HEK293T (cell line): ENCODE measurements around the gene EVC2.

Experiments
- CTCF ChIA-PET: fragments of 350-600 bp; formaldehyde crosslinking; extraction: SDS; loops from one replicate; lab custom pipeline; 2021; ENCODE audit warnings: antibody characterized with exemption, inconsistent platforms; lab: Yijun Ruan, JAX
- POLR2A ChIA-PET: fragments of 350-600 bp; formaldehyde crosslinking; extraction: SDS; loops from one replicate; lab custom pipeline; 2020; ENCODE audit warnings: antibody characterized with exemption, inconsistent platforms; lab: Yijun Ruan, JAX
- DNase-seq: peaks from one replicate; pipeline ENCODE4 v3.0.0; 2012; ENCODE audit warnings: mixed read lengths; ENCODE audit errors: extremely low spot score
- ARNT ChIP-seq: fragments of 450-650 bp; IDR thresholded peaks from 2 replicates; pipeline ENCODE4 v1.6.1; 2017; ENCODE audit warnings: mild to moderate bottlenecking
- BHLHE40 ChIP-seq: fragments of 450-650 bp; IDR thresholded peaks from 2 replicates; pipeline ENCODE4 v1.6.1; 2016; ENCODE audit warnings: mild to moderate bottlenecking, moderate library complexity, borderline replicate concordance
- CTBP1 ChIP-seq: fragments of 450-650 bp; IDR thresholded peaks from 2 replicates; pipeline ENCODE4 v1.6.1; 2016; ENCODE audit warnings: borderline replicate concordance
- ELF4 ChIP-seq: fragments of 450-650 bp; IDR thresholded peaks from 2 replicates; pipeline ENCODE4 v1.6.1; 2017; ENCODE audit warnings: antibody characterized with exemption
- FOXA1 ChIP-seq: fragments of 450-650 bp; IDR thresholded peaks from 2 replicates; pipeline ENCODE4 v1.6.1; 2016; ENCODE audit warnings: mild to moderate bottlenecking
- FOXK2 ChIP-seq: fragments of 450-650 bp; IDR thresholded peaks from 2 replicates; pipeline ENCODE4 v1.6.1; 2016; ENCODE audit warnings: mild to moderate bottlenecking
- FOXM1 ChIP-seq: fragments of 450-650 bp; IDR thresholded peaks from 2 replicates; pipeline ENCODE4 v1.6.1; 2017; ENCODE audit warnings: mild to moderate bottlenecking, borderline replicate concordance
- HDGF ChIP-seq: fragments of 450-650 bp; IDR thresholded peaks from 2 replicates; pipeline ENCODE4 v1.6.1; 2017; ENCODE audit warnings: antibody characterized with exemption, borderline replicate concordance
- L3MBTL2 ChIP-seq: fragments of 450-650 bp; conservative IDR thresholded peaks from 2 replicates; pipeline ENCODE4 v1.6.1; 2016; ENCODE audit warnings: mild to moderate bottlenecking
- LEF1 ChIP-seq: fragments of 450-650 bp; IDR thresholded peaks from 2 replicates; pipeline ENCODE4 v1.6.1; 2017; ENCODE audit warnings: mild to moderate bottlenecking, borderline replicate concordance
- NFRKB ChIP-seq: fragments of 450-650 bp; IDR thresholded peaks from 2 replicates; pipeline ENCODE4 v1.6.1; 2016; ENCODE audit warnings: mild to moderate bottlenecking, moderate library complexity
- PKNOX1 ChIP-seq: fragments of 450-650 bp; IDR thresholded peaks from 2 replicates; pipeline ENCODE4 v1.6.1; 2016
- SP1 ChIP-seq: fragments of 450-650 bp; IDR thresholded peaks from 2 replicates; pipeline ENCODE4 v1.6.1; 2017
- SUZ12 ChIP-seq: fragments of 450-650 bp; IDR thresholded peaks from 2 replicates; pipeline ENCODE4 v1.6.1; 2016; ENCODE audit warnings: mild to moderate bottlenecking
- TARDBP ChIP-seq: fragments of 450-650 bp; IDR thresholded peaks from 2 replicates; pipeline ENCODE4 v1.6.1; 2016
- ZNF384 ChIP-seq: fragments of 450-650 bp; IDR thresholded peaks from 2 replicates; pipeline ENCODE4 v1.6.1; 2016

The EVC2 gene, protein sequence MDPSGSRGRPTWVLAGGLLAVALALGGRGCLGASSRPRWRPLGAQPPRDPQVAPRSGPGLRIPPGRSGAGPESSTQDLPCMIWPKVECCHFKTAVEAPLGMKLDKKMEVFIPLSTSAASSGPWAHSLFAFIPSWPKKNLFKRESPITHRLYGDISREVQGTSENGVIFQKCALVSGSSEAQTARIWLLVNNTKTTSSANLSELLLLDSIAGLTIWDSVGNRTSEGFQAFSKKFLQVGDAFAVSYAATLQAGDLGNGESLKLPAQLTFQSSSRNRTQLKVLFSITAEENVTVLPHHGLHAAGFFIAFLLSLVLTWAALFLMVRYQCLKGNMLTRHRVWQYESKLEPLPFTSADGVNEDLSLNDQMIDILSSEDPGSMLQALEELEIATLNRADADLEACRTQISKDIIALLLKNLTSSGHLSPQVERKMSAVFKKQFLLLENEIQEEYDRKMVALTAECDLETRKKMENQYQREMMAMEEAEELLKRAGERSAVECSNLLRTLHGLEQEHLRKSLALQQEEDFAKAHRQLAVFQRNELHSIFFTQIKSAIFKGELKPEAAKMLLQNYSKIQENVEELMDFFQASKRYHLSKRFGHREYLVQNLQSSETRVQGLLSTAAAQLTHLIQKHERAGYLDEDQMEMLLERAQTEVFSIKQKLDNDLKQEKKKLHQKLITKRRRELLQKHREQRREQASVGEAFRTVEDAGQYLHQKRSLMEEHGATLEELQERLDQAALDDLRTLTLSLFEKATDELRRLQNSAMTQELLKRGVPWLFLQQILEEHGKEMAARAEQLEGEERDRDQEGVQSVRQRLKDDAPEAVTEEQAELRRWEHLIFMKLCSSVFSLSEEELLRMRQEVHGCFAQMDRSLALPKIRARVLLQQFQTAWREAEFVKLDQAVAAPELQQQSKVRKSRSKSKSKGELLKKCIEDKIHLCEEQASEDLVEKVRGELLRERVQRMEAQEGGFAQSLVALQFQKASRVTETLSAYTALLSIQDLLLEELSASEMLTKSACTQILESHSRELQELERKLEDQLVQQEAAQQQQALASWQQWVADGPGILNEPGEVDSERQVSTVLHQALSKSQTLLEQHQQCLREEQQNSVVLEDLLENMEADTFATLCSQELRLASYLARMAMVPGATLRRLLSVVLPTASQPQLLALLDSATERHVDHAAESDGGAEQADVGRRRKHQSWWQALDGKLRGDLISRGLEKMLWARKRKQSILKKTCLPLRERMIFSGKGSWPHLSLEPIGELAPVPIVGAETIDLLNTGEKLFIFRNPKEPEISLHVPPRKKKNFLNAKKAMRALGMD

GRCh38 chr4:5708449-5709206 lies at the start of gene EVC2:
EVC2 (minus strand) TSS chr4:5708559; CDS start chr4:5708513, 46 bp downstream.
- ChIA-PET POLR2A (no interaction called here), CTCF (no interaction called here)
- DNase-seq = no peak

GRCh38 chr4:5757954-5758353 lies 49.6 kb upstream of the EVC2 start:
- no peak for DNase-seq
- no peak for TF ChIP-seq TARDBP
- no peak for TF ChIP-seq NFRKB
- TF ChIP-seq LEF1 = no peak
- no peak for TF ChIP-seq FOXA1
- no peak for TF ChIP-seq SP1
- no peak for TF ChIP-seq BHLHE40
- no peak for TF ChIP-seq ARNT
- POLR2A ChIA-PET = no interaction called here
- CTCF ChIA-PET = no interaction called here

More at GRCh38 chr4:5708449-5709206, at the start of gene EVC2:
- no peak for TF ChIP-seq SP1
- no peak for TF ChIP-seq L3MBTL2
- no peak for TF ChIP-seq BHLHE40
- TF ChIP-seq ZNF384 = no peak
- TF ChIP-seq SUZ12 = no peak
- no peak for TF ChIP-seq HDGF
- no peak for TF ChIP-seq ARNT
- TF ChIP-seq FOXK2 = no peak
- TF ChIP-seq ELF4 = no peak

GRCh38 chr4:5757536-5757935 lies 49.2 kb upstream of the EVC2 start:
- no peak for DNase-seq
- POLR2A ChIA-PET = no interaction called here
- no peak for TF ChIP-seq ZNF384
- TF ChIP-seq L3MBTL2 = no peak
- TF ChIP-seq BHLHE40 = no peak
- TF ChIP-seq HDGF = no peak
- TF ChIP-seq NFRKB = no peak
- no peak for TF ChIP-seq SP1
- no peak for TF ChIP-seq LEF1
- no peak for TF ChIP-seq PKNOX1
- no peak for TF ChIP-seq SUZ12
- TF ChIP-seq TARDBP = no peak
- TF ChIP-seq ARNT = no peak
- no peak for TF ChIP-seq CTBP1
- TF ChIP-seq FOXK2 = no peak
- TF ChIP-seq ELF4 = no peak
- TF ChIP-seq FOXA1 = no peak
- no peak for TF ChIP-seq FOXM1
- CTCF ChIA-PET = no interaction called here

GRCh38 chr4:5757091-5757490 lies 48.7 kb upstream of the EVC2 start:
- TF ChIP-seq CTBP1 = no peak
- no peak for TF ChIP-seq L3MBTL2
- TF ChIP-seq SP1 = no peak
- TF ChIP-seq TARDBP = no peak
- no peak for TF ChIP-seq ZNF384
- TF ChIP-seq PKNOX1 = no peak
- TF ChIP-seq ARNT = no peak
- no peak for TF ChIP-seq BHLHE40
- TF ChIP-seq FOXA1 = no peak
- TF ChIP-seq FOXK2 = no peak
- no peak for TF ChIP-seq FOXM1
- TF ChIP-seq NFRKB = no peak
- no peak for TF ChIP-seq HDGF
- no peak for TF ChIP-seq ELF4
- TF ChIP-seq LEF1 = no peak
- no peak for TF ChIP-seq SUZ12
- DNase-seq = no peak
- ChIA-PET CTCF (no interaction called here), POLR2A (no interaction called here)

DNA sequence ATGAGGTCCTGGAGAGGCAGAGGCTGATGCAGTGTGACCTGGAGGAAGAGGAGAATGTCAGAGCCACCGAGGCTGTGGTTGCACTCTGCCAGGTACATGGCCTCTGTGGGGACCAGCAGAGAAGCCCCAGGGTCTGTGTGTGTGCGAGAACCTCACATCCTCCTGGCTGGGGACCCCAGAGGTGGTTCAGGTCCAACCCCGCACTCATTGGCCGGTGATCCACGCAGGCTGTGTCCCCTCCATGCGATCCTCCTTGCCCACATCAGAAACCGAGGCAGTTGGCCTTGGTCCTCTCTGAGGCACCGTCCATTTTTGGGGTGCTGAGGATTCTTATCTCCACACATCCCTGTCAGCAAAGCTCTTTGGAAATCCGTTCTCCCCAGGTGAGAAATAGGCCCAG lies 47.9 kb upstream of the EVC2 start:
- ChIA-PET CTCF (no interaction called here), POLR2A (no interaction called here)
- no peak for DNase-seq
- no peak for TF ChIP-seq CTBP1
- no peak for TF ChIP-seq NFRKB
- no peak for TF ChIP-seq ZNF384
- no peak for TF ChIP-seq HDGF
- TF ChIP-seq SP1 = no peak
- no peak for TF ChIP-seq TARDBP
- no peak for TF ChIP-seq BHLHE40
- no peak for TF ChIP-seq PKNOX1
- no peak for TF ChIP-seq ELF4
- no peak for TF ChIP-seq ARNT
- no peak for TF ChIP-seq SUZ12
- TF ChIP-seq L3MBTL2 = no peak
- TF ChIP-seq FOXK2 = no peak
- no peak for TF ChIP-seq FOXA1
- no peak for TF ChIP-seq FOXM1
- no peak for TF ChIP-seq LEF1
